IMR-90 (cell line): ENCODE results near the gene DRD2. TPM values are rescaled to one million over a fixed set of nuclear protein-coding genes. Genes with fewer than 3 reads are reported as not detected.

Source experiments
- ATAC-seq: fragments of 200-7000 bp; cut with Tn5 transposase; 2 replicates; pipeline ENCODE4 v1.9.1; 2020; ENCODE audit warnings: low read depth, mild to moderate bottlenecking, moderate library complexity
- BruUV-seq: library from RNA; stranded (reverse); fragments of 400-500 nt; replicated peaks from 2 replicates; lab custom pipeline; 2021; lab: Mats Ljungman, UMichigan
- CTCF ChIA-PET: fragments of 300-600 bp; formaldehyde crosslinking; extraction: SDS; loops from one replicate; lab custom pipeline; 2021; ENCODE audit warnings: antibody characterized with exemption; lab: Yijun Ruan, JAX
- POLR2A ChIA-PET: fragments of 300-600 bp; sonication (Branson Sonifier 250); formaldehyde crosslinking; loops from one replicate; lab custom pipeline; 2022; ENCODE audit warnings: antibody characterized with exemption; ENCODE audit not compliant: unreplicated experiment; lab: Charles Lee
- DNase-seq: peaks from one replicate; pipeline ENCODE4 v3.0.0; 2013
- H2AFZ ChIP-seq: replicated peaks from 2 replicates; pipeline ENCODE3; 2013; ENCODE audit warnings: low read length, mild to moderate bottlenecking; ENCODE audit not compliant: poor library complexity
- H2AK5ac ChIP-seq: 2 replicates; pipeline ENCODE4 v1.6.1; 2013; ENCODE audit warnings: low read depth, low read length, inconsistent platforms
- H2AK9ac ChIP-seq: replicated peaks from 2 replicates; pipeline ENCODE3; 2013; ENCODE audit warnings: mild to moderate bottlenecking, low read depth, low read length, moderate library complexity; ENCODE audit not compliant: poor library complexity
- H2BK120ac ChIP-seq: 2 replicates; pipeline ENCODE4 v1.6.1; 2013; ENCODE audit warnings: low read depth, low read length, inconsistent platforms
- H2BK15ac ChIP-seq: 3 replicates; pipeline ENCODE4 v1.6.1; 2013; ENCODE audit warnings: low read depth, low read length, inconsistent platforms
- H2BK20ac ChIP-seq: 2 replicates; pipeline ENCODE4 v1.6.1; 2013; ENCODE audit warnings: low read depth, mild to moderate bottlenecking, inconsistent platforms, low read length, moderate library complexity
- H2BK5ac ChIP-seq: 2 replicates; pipeline ENCODE4 v1.6.1; 2013; ENCODE audit warnings: mild to moderate bottlenecking, low read depth, low read length, inconsistent platforms; ENCODE audit not compliant: poor library complexity, severe bottlenecking
- H3K14ac ChIP-seq: replicated peaks from 2 replicates; pipeline ENCODE4 v1.6.1; 2013; ENCODE audit warnings: low read depth, low read length, inconsistent platforms
- H3K18ac ChIP-seq: 2 replicates; pipeline ENCODE4 v1.6.1; 2013; ENCODE audit warnings: low read depth, low read length, control low read depth
- H3K23ac ChIP-seq: 2 replicates; pipeline ENCODE4 v1.6.1; 2013; ENCODE audit warnings: low read depth, low read length, inconsistent platforms
- H3K27ac ChIP-seq: 2 replicates; pipeline ENCODE4 v1.5.1; 2013; ENCODE audit warnings: mild to moderate bottlenecking, control low read depth, low read length; ENCODE audit not compliant: insufficient read depth
- H3K27me3 ChIP-seq: 2 replicates; pipeline ENCODE4 v1.6.1; 2013; ENCODE audit warnings: low read length; ENCODE audit not compliant: control insufficient read depth, insufficient read depth
- H3K36me3 ChIP-seq: 2 replicates; pipeline ENCODE4 v1.6.1; 2013; ENCODE audit warnings: low read length, mixed read lengths; ENCODE audit not compliant: control insufficient read depth, insufficient read depth
- H3K4ac ChIP-seq: 2 replicates; pipeline ENCODE4 v1.6.1; 2013; ENCODE audit warnings: low read depth, low read length, inconsistent platforms
- H3K4me1 ChIP-seq: 2 replicates; pipeline ENCODE4 v1.6.1; 2013; ENCODE audit warnings: low read length, mixed read lengths; ENCODE audit not compliant: control insufficient read depth, insufficient read depth
- H3K4me2 ChIP-seq: 2 replicates; pipeline ENCODE4 v1.6.1; 2013; ENCODE audit warnings: low read depth, mild to moderate bottlenecking, control low read depth, low read length, moderate library complexity
- H3K4me3 ChIP-seq: 2 replicates; pipeline ENCODE4 v1.5.1; 2013; ENCODE audit warnings: low read depth, mild to moderate bottlenecking, control low read depth, low read length, moderate library complexity; ENCODE audit not compliant: insufficient read depth
- H3K56ac ChIP-seq: 2 replicates; pipeline ENCODE4 v1.6.1; 2013; ENCODE audit warnings: low read length, inconsistent platforms; ENCODE audit not compliant: insufficient read depth; ENCODE audit errors: extremely low read depth
- H3K79me1 ChIP-seq, 2 experiments: 2 replicates each; pipeline ENCODE4 v1.6.1; 2013; ENCODE audit warnings: low read length in 2 of 2, inconsistent platforms in 1 of 2, low read depth in 1 of 2
- H3K9ac ChIP-seq: 2 replicates; pipeline ENCODE4 v1.6.1; 2013; ENCODE audit warnings: low read depth, low read length, control low read depth
- H3K9me1 ChIP-seq: 2 replicates; pipeline ENCODE4 v1.6.1; 2013; ENCODE audit warnings: low read length, inconsistent platforms; ENCODE audit not compliant: insufficient read depth
- H3K9me3 ChIP-seq: 2 replicates; pipeline ENCODE4 v1.6.1; 2013; ENCODE audit warnings: low read length; ENCODE audit not compliant: control insufficient read depth, insufficient read depth
- H4K20me1 ChIP-seq: 2 replicates; pipeline ENCODE4 v1.6.1; 2013; ENCODE audit warnings: low read length, inconsistent platforms; ENCODE audit not compliant: insufficient read depth
- H4K5ac ChIP-seq: 2 replicates; pipeline ENCODE4 v1.6.1; 2013; ENCODE audit warnings: mild to moderate bottlenecking, low read depth, low read length, control low read depth
- H4K8ac ChIP-seq, 2 experiments: 2 replicates each; pipeline ENCODE4 v1.6.1; 2013; ENCODE audit warnings: low read depth in 2 of 2, low read length in 2 of 2, control low read depth in 1 of 2, inconsistent platforms in 1 of 2
- H4K91ac ChIP-seq: 2 replicates; pipeline ENCODE4 v1.6.1; 2013; ENCODE audit warnings: low read depth, low read length, inconsistent platforms; ENCODE audit not compliant: insufficient read depth
- CHD1 ChIP-seq: IDR thresholded peaks from 2 replicates; pipeline ENCODE4 v1.6.1; 2012; ENCODE audit warnings: low read depth, low read length, improper control_type of control experiment
- ELK1 ChIP-seq: fragments of 150-350 bp; IDR thresholded peaks from 2 replicates; pipeline ENCODE4 v1.6.1; 2016; ENCODE audit warnings: low read depth, mild to moderate bottlenecking, low read length, moderate library complexity, borderline replicate concordance
- FOS ChIP-seq: fragments of 150-350 bp; IDR thresholded peaks from 2 replicates; pipeline ENCODE4 v1.6.1; 2016; ENCODE audit warnings: low read depth, low read length
- MAFK ChIP-seq: IDR thresholded peaks from 2 replicates; pipeline ENCODE4 v1.6.1; 2012; ENCODE audit warnings: low read depth, low read length, improper control_type of control experiment
- MXI1 ChIP-seq: IDR thresholded peaks from 2 replicates; pipeline ENCODE4 v1.6.1; 2012; ENCODE audit warnings: low read depth, mild to moderate bottlenecking, low read length, moderate library complexity, borderline replicate concordance
- POLR2A ChIP-seq: IDR thresholded peaks from 2 replicates; pipeline ENCODE4 v1.6.1; 2012; ENCODE audit warnings: mild to moderate bottlenecking, low read depth, low read length
- RAD21 ChIP-seq: IDR thresholded peaks from 2 replicates; pipeline ENCODE4 v1.6.1; 2012; ENCODE audit warnings: low read length, improper control_type of control experiment
- RFX5 ChIP-seq: IDR thresholded peaks from 2 replicates; pipeline ENCODE4 v1.8.0; 2012; ENCODE audit warnings: low read depth, mild to moderate bottlenecking, low read length, moderate library complexity
- dilution Hi-C: fragments of 300-500 bp; cut with HindIII; formaldehyde crosslinking; loops from one replicate; pipeline ENCODE4 v1.14.3; 2018; ENCODE audit warnings: low sequenced_read_pairs; ENCODE audit not compliant: unreplicated experiment
- in situ Hi-C: fragments of 300-500 bp; cut with MboI; formaldehyde crosslinking; loops from 3 replicates; pipeline ENCODE4 v1.14.3; 2019; ENCODE audit warnings: low sequenced_read_pairs, inconsistent platforms, mixed read lengths
- intact Hi-C: fragments of 100-400 bp; cut with micrococcal nuclease; formaldehyde crosslinking; loops from 2 replicates; pipeline ENCODE4 v1.10.0; 2022
- polyA plus RNA-seq, 3 experiments: library from polyadenylated mRNA; depleted of rRNA; stranded (reverse); fragments of >200 nt; gene quantifications; 2 replicates each; pipeline ENCODE4 v1.2.3, GENCODE V29; 2012; ENCODE audit warnings: low replicate concordance in 1 of 3
- total RNA-seq: library from RNA; depleted of rRNA; stranded (reverse); fragments of >200 nt; gene quantifications from 2 replicates; pipeline ENCODE4 v1.2.3, GENCODE V29; 2012
- TF ChIP-seq, protein P1 (sequence below): conservative IDR thresholded peaks from 2 replicates; pipeline ENCODE4 v1.5.1; 2012; ENCODE audit warnings: mild to moderate bottlenecking, low read depth, low read length, improper control_type of control experiment

Gene DRD2
- total and polyA plus RNA-seq, 2 of the 4 experiments (the other 2 are of a cell fraction): not detected

GRCh38 chr11:113481226-113481625, 6.0 kb upstream of the DRD2 start:
- H3K4me3 ChIP-seq: no peak overlapping the region
- H2BK5ac ChIP-seq: no peak overlapping the region
- H3K9me3 ChIP-seq: no peaks in the 10 kb centered on the region
- DNase-seq (no peak), ATAC-seq (no peak)
- H2BK15ac ChIP-seq: no peak overlapping the region
- H2AK5ac ChIP-seq: no peak overlapping the region
- no TSS peak for BruUV-seq
- no peak overlapping the region for H3K23ac ChIP-seq
- peaks cover 11% of the 10 kb centered on the region for H3K27me3 ChIP-seq
- H3K9me1 ChIP-seq: no peaks in the 10 kb centered on the region
- no peaks in the 10 kb centered on the region for H3K36me3 ChIP-seq
- CTCF ChIA-PET: no interaction called here
- H2BK120ac ChIP-seq: no peak overlapping the region
- POLR2A ChIA-PET: no interaction called here
- TF ChIP-seq MXI1 (no peak), RFX5 (no peak), RAD21 (no peak), MAFK (no peak), POLR2A (no peak), CHD1 (no peak), ELK1 (no peak), FOS (no peak)
- TF ChIP-seq, protein P1, sequence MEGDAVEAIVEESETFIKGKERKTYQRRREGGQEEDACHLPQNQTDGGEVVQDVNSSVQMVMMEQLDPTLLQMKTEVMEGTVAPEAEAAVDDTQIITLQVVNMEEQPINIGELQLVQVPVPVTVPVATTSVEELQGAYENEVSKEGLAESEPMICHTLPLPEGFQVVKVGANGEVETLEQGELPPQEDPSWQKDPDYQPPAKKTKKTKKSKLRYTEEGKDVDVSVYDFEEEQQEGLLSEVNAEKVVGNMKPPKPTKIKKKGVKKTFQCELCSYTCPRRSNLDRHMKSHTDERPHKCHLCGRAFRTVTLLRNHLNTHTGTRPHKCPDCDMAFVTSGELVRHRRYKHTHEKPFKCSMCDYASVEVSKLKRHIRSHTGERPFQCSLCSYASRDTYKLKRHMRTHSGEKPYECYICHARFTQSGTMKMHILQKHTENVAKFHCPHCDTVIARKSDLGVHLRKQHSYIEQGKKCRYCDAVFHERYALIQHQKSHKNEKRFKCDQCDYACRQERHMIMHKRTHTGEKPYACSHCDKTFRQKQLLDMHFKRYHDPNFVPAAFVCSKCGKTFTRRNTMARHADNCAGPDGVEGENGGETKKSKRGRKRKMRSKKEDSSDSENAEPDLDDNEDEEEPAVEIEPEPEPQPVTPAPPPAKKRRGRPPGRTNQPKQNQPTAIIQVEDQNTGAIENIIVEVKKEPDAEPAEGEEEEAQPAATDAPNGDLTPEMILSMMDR: no peak
- H3K4me2 ChIP-seq: no peak overlapping the region
- in situ Hi-C loops: no loop called here
- H2AK9ac ChIP-seq: no peak overlapping the region
- H3K9ac ChIP-seq: no peak overlapping the region
- H3K4ac ChIP-seq: no peak overlapping the region
- H2AFZ ChIP-seq: no peak overlapping the region
- no peaks in the 10 kb centered on the region for H3K79me1 ChIP-seq
- no peak overlapping the region for H3K18ac ChIP-seq
- H3K4me1 ChIP-seq: no peaks in the 10 kb centered on the region
- dilution Hi-C loops: no loop called here
- H2BK20ac ChIP-seq: no peak overlapping the region
- no peaks in the 10 kb centered on the region for H4K20me1 ChIP-seq
- no peak overlapping the region for H4K5ac ChIP-seq
- no peak overlapping the region for H3K27ac ChIP-seq
- intact Hi-C loops: no loop called here
- H4K8ac ChIP-seq: no peak overlapping the region
- no peak overlapping the region for H3K56ac ChIP-seq
- no peak overlapping the region for H4K91ac ChIP-seq
- H3K14ac ChIP-seq: no peak overlapping the region
